HL-60 (cell line): Measurements from ENCODE around the gene TBXT.

Experiments used
- DNase-seq, 2 experiments: peaks; one replicate each; pipeline ENCODE4 v3.0.0-alpha.2; 2010 to 2020; ENCODE audit warnings: low read depth in 1 of 2, low spot score in 1 of 2
- H3K27ac ChIP-seq: fragments of 250-450 bp; sonication (Bioruptor Pico); replicated peaks from 2 replicates; pipeline ENCODE4 v1.5.1; 2020; ENCODE audit warnings: mild to moderate bottlenecking, moderate library complexity
- H3K27me3 ChIP-seq: fragments of 250-450 bp; sonication (Bioruptor Pico); 2 replicates; pipeline ENCODE4 v1.5.1; 2021; ENCODE audit warnings: mild to moderate bottlenecking, moderate library complexity; ENCODE audit not compliant: insufficient read depth, poor library complexity, severe bottlenecking
- H3K4me3 ChIP-seq: replicated peaks from 2 replicates; pipeline ENCODE4 v1.5.1; 2011; ENCODE audit warnings: mild to moderate bottlenecking, control low read depth, low read length; ENCODE audit not compliant: insufficient read depth
- GABPA ChIP-seq: IDR thresholded peaks from 2 replicates; pipeline ENCODE4 v1.6.1; 2012; ENCODE audit warnings: low read depth
- POLR2AphosphoS5 ChIP-seq: IDR thresholded peaks from 2 replicates; pipeline ENCODE4 v1.6.1; 2012; ENCODE audit warnings: low read depth
- REST ChIP-seq: IDR thresholded peaks from 2 replicates; pipeline ENCODE4 v1.6.1; 2012; ENCODE audit warnings: low read depth; ENCODE audit not compliant: insufficient replicate concordance
- SPI1 ChIP-seq: IDR thresholded peaks from 2 replicates; pipeline ENCODE4 v1.6.1; 2012; ENCODE audit warnings: low read depth, mild to moderate bottlenecking, borderline replicate concordance
- TF ChIP-seq, protein P1 (sequence below): IDR thresholded peaks from one replicate; pipeline ENCODE4 v1.5.1; 2011; ENCODE audit warnings: low read length, control low read depth, inconsistent platforms; ENCODE audit not compliant: insufficient read depth

TBXT gene

GRCh38 chr6:166173281-166173951 lies 5.8 kb upstream of the TBXT start:
- no peak overlapping the region for H3K27ac ChIP-seq
- TF ChIP-seq, protein P1, sequence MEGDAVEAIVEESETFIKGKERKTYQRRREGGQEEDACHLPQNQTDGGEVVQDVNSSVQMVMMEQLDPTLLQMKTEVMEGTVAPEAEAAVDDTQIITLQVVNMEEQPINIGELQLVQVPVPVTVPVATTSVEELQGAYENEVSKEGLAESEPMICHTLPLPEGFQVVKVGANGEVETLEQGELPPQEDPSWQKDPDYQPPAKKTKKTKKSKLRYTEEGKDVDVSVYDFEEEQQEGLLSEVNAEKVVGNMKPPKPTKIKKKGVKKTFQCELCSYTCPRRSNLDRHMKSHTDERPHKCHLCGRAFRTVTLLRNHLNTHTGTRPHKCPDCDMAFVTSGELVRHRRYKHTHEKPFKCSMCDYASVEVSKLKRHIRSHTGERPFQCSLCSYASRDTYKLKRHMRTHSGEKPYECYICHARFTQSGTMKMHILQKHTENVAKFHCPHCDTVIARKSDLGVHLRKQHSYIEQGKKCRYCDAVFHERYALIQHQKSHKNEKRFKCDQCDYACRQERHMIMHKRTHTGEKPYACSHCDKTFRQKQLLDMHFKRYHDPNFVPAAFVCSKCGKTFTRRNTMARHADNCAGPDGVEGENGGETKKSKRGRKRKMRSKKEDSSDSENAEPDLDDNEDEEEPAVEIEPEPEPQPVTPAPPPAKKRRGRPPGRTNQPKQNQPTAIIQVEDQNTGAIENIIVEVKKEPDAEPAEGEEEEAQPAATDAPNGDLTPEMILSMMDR = no peak
- TF ChIP-seq SPI1 (no peak), POLR2AphosphoS5 (no peak), REST (no peak), GABPA (no peak)
- no peak overlapping the region for H3K4me3 ChIP-seq
- peaks cover 46% of the 10 kb centered on the region for H3K27me3 ChIP-seq
- peak in 1 of 2 experiments; percentile 22 for DNase-seq

- no peak overlapping the region for H3K4me3 ChIP-seq
- TF ChIP-seq POLR2AphosphoS5 = no peak
- TF ChIP-seq REST = no peak
- no peak for TF ChIP-seq SPI1
- TF ChIP-seq GABPA = no peak
- TF ChIP-seq, protein P1 = no peak
- H3K27me3 ChIP-seq = peaks cover 54% of the 10 kb centered on the region
Measured at GRCh38 chr6:166172546-166172945, 4.9 kb upstream of the TBXT start.

GRCh38 chr6:166169549-166170421 lies 2.1 kb upstream of the TBXT start:
- H3K27me3 ChIP-seq = peaks cover 76% of the 10 kb centered on the region
- H3K4me3 ChIP-seq = no peak overlapping the region
- no peak for DNase-seq

More at GRCh38 chr6:166172546-166172945, 4.9 kb upstream of the TBXT start:
- no peak overlapping the region for H3K27ac ChIP-seq
- DNase-seq = no peak

More at GRCh38 chr6:166169549-166170421, 2.1 kb upstream of the TBXT start:
- H3K27ac ChIP-seq = no peak overlapping the region
- TF ChIP-seq SPI1 = no peak
- no peak for TF ChIP-seq POLR2AphosphoS5
- TF ChIP-seq REST = no peak
- TF ChIP-seq GABPA = no peak
- TF ChIP-seq, protein P1 = no peak
